Liver (tissue), 9 donors: ENCODE data around the gene ZNF571. TPM values are rescaled to one million over a fixed set of nuclear protein-coding genes. Genes with fewer than 3 reads are reported as not detected.

Experiments
- DNase-seq: peaks from one replicate; pipeline ENCODE4 v3.0.0-alpha.2; 2017; ENCODE audit warnings: low spot score
- H3K27ac ChIP-seq, 2 donors: one replicate each; pipeline ENCODE4 v1.7.0; 2013; ENCODE audit warnings: inconsistent platforms in 2 of 2, low read length in 2 of 2, control low read depth in 1 of 2, low read depth in 1 of 2, mild to moderate bottlenecking in 1 of 2
- H3K27me3 ChIP-seq, 4 donors: one replicate each; pipeline versions ENCODE4 v1.6.1 to v1.7.0; 2013; ENCODE audit warnings: low read length in 3 of 4, inconsistent platforms in 1 of 4, mild to moderate bottlenecking in 1 of 4, moderate library complexity in 1 of 4; ENCODE audit not compliant: control insufficient read depth in 4 of 4, insufficient read depth in 4 of 4
- H3K36me3 ChIP-seq, 4 donors: one replicate each; pipeline versions ENCODE4 v1.6.1 to v1.7.0; 2013; ENCODE audit warnings: low read length in 3 of 4, mild to moderate bottlenecking in 3 of 4, low read depth in 1 of 4, moderate library complexity in 1 of 4; ENCODE audit not compliant: control insufficient read depth in 4 of 4, insufficient read depth in 3 of 4
- H3K4me1 ChIP-seq, 4 donors: one replicate each; pipeline versions ENCODE4 v1.6.1 to v1.7.0; 2013; ENCODE audit warnings: low read length in 3 of 4, mild to moderate bottlenecking in 3 of 4, moderate library complexity in 1 of 4; ENCODE audit not compliant: control insufficient read depth in 4 of 4, insufficient read depth in 4 of 4
- H3K4me3 ChIP-seq, 3 donors: one replicate each; pipeline versions ENCODE4 v1.6.1 to v1.7.0; 2013; ENCODE audit warnings: low read length in 3 of 3, control low read depth in 1 of 3, low read depth in 1 of 3, mild to moderate bottlenecking in 1 of 3
- H3K9ac ChIP-seq, 2 donors: one replicate each; pipeline ENCODE4 v1.7.0; 2013; ENCODE audit warnings: low read length in 2 of 2, mild to moderate bottlenecking in 2 of 2, moderate library complexity in 2 of 2, control low read depth in 1 of 2, low read depth in 1 of 2
- H3K9me3 ChIP-seq, 4 donors: one replicate each; pipeline versions ENCODE4 v1.6.1 to v1.7.0; 2013; ENCODE audit warnings: low read length in 3 of 4; ENCODE audit not compliant: control insufficient read depth in 4 of 4
- EGR1 ChIP-seq, 2 donors: IDR thresholded peaks; 2 replicates each; pipeline ENCODE4 v1.6.1; 2016 to 2018; ENCODE audit warnings: antibody characterized with exemption in 2 of 2, low read depth in 2 of 2
- FOXA1 ChIP-seq: IDR thresholded peaks from 2 replicates; pipeline ENCODE4 v1.6.1; 2016; ENCODE audit warnings: antibody characterized with exemption
- FOXA2 ChIP-seq: IDR thresholded peaks from 2 replicates; pipeline ENCODE4 v1.6.1; 2016; ENCODE audit warnings: antibody characterized with exemption
- GABPA ChIP-seq, 2 donors: IDR thresholded peaks in 1 of 2; conservative IDR thresholded peaks in 1 of 2; 2 replicates each; pipeline ENCODE4 v1.6.1; 2016; ENCODE audit warnings: antibody characterized with exemption in 2 of 2, mild to moderate bottlenecking in 1 of 2, moderate library complexity in 1 of 2
- HNF4A ChIP-seq, 2 donors: conservative IDR thresholded peaks; 2 replicates each; pipeline ENCODE4 v1.6.1; 2016; ENCODE audit warnings: antibody characterized with exemption in 2 of 2, mild to moderate bottlenecking in 2 of 2
- HNF4G ChIP-seq: IDR thresholded peaks from 2 replicates; pipeline ENCODE4 v1.6.1; 2016; ENCODE audit warnings: antibody characterized with exemption
- JUND ChIP-seq, 2 donors: IDR thresholded peaks; 2 replicates each; pipeline ENCODE4 v1.6.1; 2016; ENCODE audit warnings: antibody characterized with exemption in 2 of 2
- NR2F2 ChIP-seq: IDR thresholded peaks from 2 replicates; pipeline ENCODE4 v1.6.1; 2016; ENCODE audit warnings: antibody characterized with exemption
- RAD21 ChIP-seq, 2 donors: IDR thresholded peaks; 2 replicates each; pipeline ENCODE4 v1.6.1; 2016; ENCODE audit warnings: antibody characterized with exemption in 2 of 2, mild to moderate bottlenecking in 2 of 2
- SP1 ChIP-seq: IDR thresholded peaks from 2 replicates; pipeline ENCODE4 v1.6.1; 2018; ENCODE audit warnings: antibody characterized with exemption, mild to moderate bottlenecking
- TAF1 ChIP-seq: conservative IDR thresholded peaks from 2 replicates; pipeline ENCODE4 v1.6.1; 2016; ENCODE audit warnings: antibody characterized with exemption, mild to moderate bottlenecking
- YY1 ChIP-seq: IDR thresholded peaks from 2 replicates; pipeline ENCODE4 v1.6.1; 2016; ENCODE audit warnings: antibody characterized with exemption, mild to moderate bottlenecking
- polyA plus RNA-seq, 2 donors: library from polyadenylated mRNA; stranded (reverse) in 1 of 2; unstranded in 1 of 2; fragments of 200-250 nt in 1 of 2; fragments of >200 nt in 1 of 2; fragmentation: Nextera tagmentation in 1 of 2; extraction: Ambion mirVana in 1 of 2; gene quantifications; one replicate each; pipeline versions ENCODE4 v1.2.1 to v1.2.3, GENCODE V29; 2013 to 2015
- total RNA-seq, 2 donors: library from RNA; depleted of rRNA; stranded (reverse); fragments of >200 nt; gene quantifications; one replicate each; pipeline ENCODE4 v1.2.3, GENCODE V29; 2014
- TF ChIP-seq, protein P1 (sequence below): IDR thresholded peaks from 2 replicates; pipeline ENCODE4 v1.6.1; 2016; ENCODE audit warnings: antibody characterized with exemption
- TF ChIP-seq, protein P2 (sequence below): IDR thresholded peaks from 2 replicates; pipeline ENCODE4 v1.6.1; 2016; ENCODE audit warnings: antibody characterized with exemption
- TF ChIP-seq, protein P3 (sequence below): fragments of 150-350 bp; IDR thresholded peaks from 2 replicates; pipeline ENCODE4 v1.5.1; 2017; ENCODE audit warnings: improper control_type of control experiment, low read depth, low read length; ENCODE audit not compliant: missing input control
- TF ChIP-seq, protein P4 (sequence below): IDR thresholded peaks from 2 replicates; pipeline ENCODE4 v1.6.1; 2016; ENCODE audit warnings: antibody characterized with exemption
- TF ChIP-seq, protein P5 (sequence below): IDR thresholded peaks from 2 replicates; pipeline ENCODE4 v1.6.1; 2016; ENCODE audit warnings: antibody characterized with exemption, mild to moderate bottlenecking
- donor health status: healthy.
- donor health status: healthy.
- donor health status: healthy.
- donor health status: healthy.
- donor health status: healthy.

Gene ZNF571
- total and polyA plus RNA-seq, 4 donors: 0.63 to 1.8 (median 1.2) TPM

DNA sequence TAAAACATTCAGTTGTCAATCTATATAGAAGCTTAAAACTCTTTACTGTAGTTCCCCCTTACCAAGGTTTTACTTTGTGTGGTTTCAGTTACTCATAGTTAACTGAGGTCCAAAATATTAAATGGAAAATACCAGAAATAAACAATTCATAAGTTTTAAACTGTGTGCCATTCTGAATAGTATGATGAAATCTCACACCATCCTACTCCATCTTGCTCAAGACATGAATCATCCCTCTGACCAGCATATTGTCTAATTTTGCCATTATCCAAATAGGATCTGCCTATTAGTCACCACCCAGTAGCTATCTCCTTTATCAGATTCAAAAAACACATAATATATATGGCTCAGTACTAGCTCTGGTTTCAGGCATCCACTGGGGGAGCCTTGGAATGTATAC, 22.4 kb downstream of the ZNF571 start (continued):
- TF ChIP-seq, protein P1, sequence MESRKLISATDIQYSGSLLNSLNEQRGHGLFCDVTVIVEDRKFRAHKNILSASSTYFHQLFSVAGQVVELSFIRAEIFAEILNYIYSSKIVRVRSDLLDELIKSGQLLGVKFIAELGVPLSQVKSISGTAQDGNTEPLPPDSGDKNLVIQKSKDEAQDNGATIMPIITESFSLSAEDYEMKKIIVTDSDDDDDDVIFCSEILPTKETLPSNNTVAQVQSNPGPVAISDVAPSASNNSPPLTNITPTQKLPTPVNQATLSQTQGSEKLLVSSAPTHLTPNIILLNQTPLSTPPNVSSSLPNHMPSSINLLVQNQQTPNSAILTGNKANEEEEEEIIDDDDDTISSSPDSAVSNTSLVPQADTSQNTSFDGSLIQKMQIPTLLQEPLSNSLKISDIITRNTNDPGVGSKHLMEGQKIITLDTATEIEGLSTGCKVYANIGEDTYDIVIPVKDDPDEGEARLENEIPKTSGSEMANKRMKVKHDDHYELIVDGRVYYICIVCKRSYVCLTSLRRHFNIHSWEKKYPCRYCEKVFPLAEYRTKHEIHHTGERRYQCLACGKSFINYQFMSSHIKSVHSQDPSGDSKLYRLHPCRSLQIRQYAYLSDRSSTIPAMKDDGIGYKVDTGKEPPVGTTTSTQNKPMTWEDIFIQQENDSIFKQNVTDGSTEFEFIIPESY: no peak
- no peak for TF ChIP-seq NR2F2
- TF ChIP-seq SP1: no peak
- no peak for TF ChIP-seq YY1
- TF ChIP-seq TAF1: no peak
- TF ChIP-seq, protein P2, sequence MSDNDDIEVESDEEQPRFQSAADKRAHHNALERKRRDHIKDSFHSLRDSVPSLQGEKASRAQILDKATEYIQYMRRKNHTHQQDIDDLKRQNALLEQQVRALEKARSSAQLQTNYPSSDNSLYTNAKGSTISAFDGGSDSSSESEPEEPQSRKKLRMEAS: no peak

DNA sequence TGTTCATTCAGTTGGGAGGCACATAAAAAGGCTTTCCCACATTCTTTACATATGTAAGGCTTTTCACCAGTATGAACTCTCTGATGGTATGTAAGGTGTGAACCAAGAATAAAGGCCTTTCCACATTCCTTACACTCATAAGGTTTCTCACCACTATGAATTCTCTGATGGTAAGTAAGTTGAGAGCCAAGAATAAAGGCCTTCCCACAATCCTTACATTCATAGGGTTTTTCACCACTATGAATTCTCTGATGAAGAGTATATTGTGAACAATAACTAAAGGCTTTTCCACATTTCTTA, 29.3 kb downstream of the ZNF571 start:
- peaks cover 0 to 39% (median 34%) of the 10 kb centered on the region in 4 donors for H3K36me3 ChIP-seq
- H3K27ac ChIP-seq: no peak overlapping the region
- no peak overlapping the region for H3K9ac ChIP-seq
- DNase-seq: no peak
- H3K9me3 ChIP-seq: peaks cover 48 to 99% (median 72%) of the 10 kb centered on the region in 4 donors
- TF ChIP-seq YY1 (no peak), HNF4G (no peak), SP1 (no peak), RAD21 (IDR thresholded peaks at IDR 0.05) (no peak), EGR1 (IDR thresholded peaks at IDR 0.05; ENCODE audit: low read depth in 2 of 2) (no peak), GABPA (IDR thresholded peaks at IDR 0.05 in 1 of 2, conservative IDR thresholded peaks at IDR 0.05 in 1 of 2) (no peak), FOXA1 (no peak), NR2F2 (no peak), HNF4A (conservative IDR thresholded peaks at IDR 0.05) (no peak), FOXA2 (no peak), JUND (IDR thresholded peaks at IDR 0.05) (no peak), TAF1 (no peak)
- TF ChIP-seq, protein P3, sequence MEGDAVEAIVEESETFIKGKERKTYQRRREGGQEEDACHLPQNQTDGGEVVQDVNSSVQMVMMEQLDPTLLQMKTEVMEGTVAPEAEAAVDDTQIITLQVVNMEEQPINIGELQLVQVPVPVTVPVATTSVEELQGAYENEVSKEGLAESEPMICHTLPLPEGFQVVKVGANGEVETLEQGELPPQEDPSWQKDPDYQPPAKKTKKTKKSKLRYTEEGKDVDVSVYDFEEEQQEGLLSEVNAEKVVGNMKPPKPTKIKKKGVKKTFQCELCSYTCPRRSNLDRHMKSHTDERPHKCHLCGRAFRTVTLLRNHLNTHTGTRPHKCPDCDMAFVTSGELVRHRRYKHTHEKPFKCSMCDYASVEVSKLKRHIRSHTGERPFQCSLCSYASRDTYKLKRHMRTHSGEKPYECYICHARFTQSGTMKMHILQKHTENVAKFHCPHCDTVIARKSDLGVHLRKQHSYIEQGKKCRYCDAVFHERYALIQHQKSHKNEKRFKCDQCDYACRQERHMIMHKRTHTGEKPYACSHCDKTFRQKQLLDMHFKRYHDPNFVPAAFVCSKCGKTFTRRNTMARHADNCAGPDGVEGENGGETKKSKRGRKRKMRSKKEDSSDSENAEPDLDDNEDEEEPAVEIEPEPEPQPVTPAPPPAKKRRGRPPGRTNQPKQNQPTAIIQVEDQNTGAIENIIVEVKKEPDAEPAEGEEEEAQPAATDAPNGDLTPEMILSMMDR: no peak
- TF ChIP-seq, protein P2: no peak
- TF ChIP-seq, protein P1: no peak
- TF ChIP-seq, protein P4, sequence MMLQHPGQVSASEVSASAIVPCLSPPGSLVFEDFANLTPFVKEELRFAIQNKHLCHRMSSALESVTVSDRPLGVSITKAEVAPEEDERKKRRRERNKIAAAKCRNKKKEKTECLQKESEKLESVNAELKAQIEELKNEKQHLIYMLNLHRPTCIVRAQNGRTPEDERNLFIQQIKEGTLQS: no peak
- TF ChIP-seq, protein P5, sequence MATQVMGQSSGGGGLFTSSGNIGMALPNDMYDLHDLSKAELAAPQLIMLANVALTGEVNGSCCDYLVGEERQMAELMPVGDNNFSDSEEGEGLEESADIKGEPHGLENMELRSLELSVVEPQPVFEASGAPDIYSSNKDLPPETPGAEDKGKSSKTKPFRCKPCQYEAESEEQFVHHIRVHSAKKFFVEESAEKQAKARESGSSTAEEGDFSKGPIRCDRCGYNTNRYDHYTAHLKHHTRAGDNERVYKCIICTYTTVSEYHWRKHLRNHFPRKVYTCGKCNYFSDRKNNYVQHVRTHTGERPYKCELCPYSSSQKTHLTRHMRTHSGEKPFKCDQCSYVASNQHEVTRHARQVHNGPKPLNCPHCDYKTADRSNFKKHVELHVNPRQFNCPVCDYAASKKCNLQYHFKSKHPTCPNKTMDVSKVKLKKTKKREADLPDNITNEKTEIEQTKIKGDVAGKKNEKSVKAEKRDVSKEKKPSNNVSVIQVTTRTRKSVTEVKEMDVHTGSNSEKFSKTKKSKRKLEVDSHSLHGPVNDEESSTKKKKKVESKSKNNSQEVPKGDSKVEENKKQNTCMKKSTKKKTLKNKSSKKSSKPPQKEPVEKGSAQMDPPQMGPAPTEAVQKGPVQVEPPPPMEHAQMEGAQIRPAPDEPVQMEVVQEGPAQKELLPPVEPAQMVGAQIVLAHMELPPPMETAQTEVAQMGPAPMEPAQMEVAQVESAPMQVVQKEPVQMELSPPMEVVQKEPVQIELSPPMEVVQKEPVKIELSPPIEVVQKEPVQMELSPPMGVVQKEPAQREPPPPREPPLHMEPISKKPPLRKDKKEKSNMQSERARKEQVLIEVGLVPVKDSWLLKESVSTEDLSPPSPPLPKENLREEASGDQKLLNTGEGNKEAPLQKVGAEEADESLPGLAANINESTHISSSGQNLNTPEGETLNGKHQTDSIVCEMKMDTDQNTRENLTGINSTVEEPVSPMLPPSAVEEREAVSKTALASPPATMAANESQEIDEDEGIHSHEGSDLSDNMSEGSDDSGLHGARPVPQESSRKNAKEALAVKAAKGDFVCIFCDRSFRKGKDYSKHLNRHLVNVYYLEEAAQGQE: no peak
- peak overlapping the region in 2 of 3 donors; percentile 55 to 81 for H3K4me3 ChIP-seq
- H3K27me3 ChIP-seq: no peaks in the 10 kb centered on the region
- H3K4me1 ChIP-seq: no peaks in the 10 kb centered on the region
